Measurements from ENCODE around the gene PRKCQ.

- TF ChIP-seq, protein P1, sequence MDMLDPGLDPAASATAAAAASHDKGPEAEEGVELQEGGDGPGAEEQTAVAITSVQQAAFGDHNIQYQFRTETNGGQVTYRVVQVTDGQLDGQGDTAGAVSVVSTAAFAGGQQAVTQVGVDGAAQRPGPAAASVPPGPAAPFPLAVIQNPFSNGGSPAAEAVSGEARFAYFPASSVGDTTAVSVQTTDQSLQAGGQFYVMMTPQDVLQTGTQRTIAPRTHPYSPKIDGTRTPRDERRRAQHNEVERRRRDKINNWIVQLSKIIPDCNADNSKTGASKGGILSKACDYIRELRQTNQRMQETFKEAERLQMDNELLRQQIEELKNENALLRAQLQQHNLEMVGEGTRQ (IDR thresholded peaks at IDR 0.05; ENCODE audit: low read depth, low read length), result no peak
- TF ChIP-seq SMC3 (IDR thresholded peaks at IDR 0.05; ENCODE audit: low read depth, low read length) (no peak), RCOR1 (IDR thresholded peaks at IDR 0.05; ENCODE audit: insufficient replicate concordance, low read length) (no peak), POLR2A (IDR thresholded peaks at IDR 0.05; ENCODE audit: low read depth, low read length) (no peak), MAZ (IDR thresholded peaks at IDR 0.05; ENCODE audit: borderline replicate concordance, low read depth, low read length) (no peak), MXI1 (IDR thresholded peaks at IDR 0.05; ENCODE audit: borderline replicate concordance, low read depth, low read length) (no peak), RFX5 (IDR thresholded peaks at IDR 0.05; ENCODE audit: low read depth, low read length) (no peak), RAD21 (IDR thresholded peaks at IDR 0.05; ENCODE audit: low read length) (no peak), BHLHE40 (IDR thresholded peaks at IDR 0.05; ENCODE audit: low read depth, low read length) (no peak), FOS (IDR thresholded peaks at IDR 0.05; ENCODE audit: low read depth, low read length) (no peak)
- TF ChIP-seq, protein P2, sequence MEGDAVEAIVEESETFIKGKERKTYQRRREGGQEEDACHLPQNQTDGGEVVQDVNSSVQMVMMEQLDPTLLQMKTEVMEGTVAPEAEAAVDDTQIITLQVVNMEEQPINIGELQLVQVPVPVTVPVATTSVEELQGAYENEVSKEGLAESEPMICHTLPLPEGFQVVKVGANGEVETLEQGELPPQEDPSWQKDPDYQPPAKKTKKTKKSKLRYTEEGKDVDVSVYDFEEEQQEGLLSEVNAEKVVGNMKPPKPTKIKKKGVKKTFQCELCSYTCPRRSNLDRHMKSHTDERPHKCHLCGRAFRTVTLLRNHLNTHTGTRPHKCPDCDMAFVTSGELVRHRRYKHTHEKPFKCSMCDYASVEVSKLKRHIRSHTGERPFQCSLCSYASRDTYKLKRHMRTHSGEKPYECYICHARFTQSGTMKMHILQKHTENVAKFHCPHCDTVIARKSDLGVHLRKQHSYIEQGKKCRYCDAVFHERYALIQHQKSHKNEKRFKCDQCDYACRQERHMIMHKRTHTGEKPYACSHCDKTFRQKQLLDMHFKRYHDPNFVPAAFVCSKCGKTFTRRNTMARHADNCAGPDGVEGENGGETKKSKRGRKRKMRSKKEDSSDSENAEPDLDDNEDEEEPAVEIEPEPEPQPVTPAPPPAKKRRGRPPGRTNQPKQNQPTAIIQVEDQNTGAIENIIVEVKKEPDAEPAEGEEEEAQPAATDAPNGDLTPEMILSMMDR (conservative IDR thresholded peaks at IDR 0.05; ENCODE audit: low read depth, low read length), result no peak
- TF ChIP-seq, protein P3, sequence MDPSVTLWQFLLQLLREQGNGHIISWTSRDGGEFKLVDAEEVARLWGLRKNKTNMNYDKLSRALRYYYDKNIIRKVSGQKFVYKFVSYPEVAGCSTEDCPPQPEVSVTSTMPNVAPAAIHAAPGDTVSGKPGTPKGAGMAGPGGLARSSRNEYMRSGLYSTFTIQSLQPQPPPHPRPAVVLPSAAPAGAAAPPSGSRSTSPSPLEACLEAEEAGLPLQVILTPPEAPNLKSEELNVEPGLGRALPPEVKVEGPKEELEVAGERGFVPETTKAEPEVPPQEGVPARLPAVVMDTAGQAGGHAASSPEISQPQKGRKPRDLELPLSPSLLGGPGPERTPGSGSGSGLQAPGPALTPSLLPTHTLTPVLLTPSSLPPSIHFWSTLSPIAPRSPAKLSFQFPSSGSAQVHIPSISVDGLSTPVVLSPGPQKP (IDR thresholded peaks at IDR 0.05; ENCODE audit: borderline replicate concordance, low read depth, low read length), result no peak
Observed at GRCh38 chr10:6579904-6580278, at the start of gene PRKCQ.
